Cardiac muscle cell (in vitro differentiated cells and primary cell): ENCODE data around the gene TPM4. TPM values are rescaled to one million over a fixed set of nuclear protein-coding genes. Genes with fewer than 3 reads are reported as not detected.
A peak's percentile ranks its signal among the peaks of the same experiment; 100 is the strongest.

Experiments
- DNase-seq, 2 donors: peaks; one replicate each; pipeline versions ENCODE4 v3.0.0 to v3.0.0-alpha.2; 2010 to 2017; ENCODE audit warnings: low read depth in 1 of 2, low spot score in 1 of 2
- H3K27ac ChIP-seq: fragments of 200-600 bp; sonication (generic); 2 replicates; pipeline ENCODE4 v1.5.1; 2016
- H3K27me3 ChIP-seq: fragments of 200-600 bp; sonication (generic); 2 replicates; pipeline ENCODE4 v1.6.0; 2016; ENCODE audit warnings: control low read depth
- H3K36me3 ChIP-seq: fragments of 200-600 bp; sonication (generic); 2 replicates; pipeline ENCODE4 v1.5.1; 2016; ENCODE audit warnings: control low read depth
- H3K4me1 ChIP-seq: fragments of 200-600 bp; sonication (generic); 2 replicates; pipeline ENCODE4 v1.8.1; 2017; ENCODE audit warnings: low read depth, mild to moderate bottlenecking, mixed run types
- H3K4me3 ChIP-seq: fragments of 200-600 bp; sonication (generic); 2 replicates; pipeline ENCODE4 v1.5.1; 2016; ENCODE audit warnings: mild to moderate bottlenecking
- H3K9me3 ChIP-seq: fragments of 200-600 bp; sonication (generic); 2 replicates; pipeline ENCODE4 v1.5.1; 2017; ENCODE audit warnings: low read depth, mild to moderate bottlenecking, control low read depth
- CTCF ChIP-seq: IDR thresholded peaks from 2 replicates; pipeline ENCODE4 v1.5.1; 2012; ENCODE audit warnings: low read depth, mild to moderate bottlenecking, low read length
- polyA plus RNA-seq: library from polyadenylated mRNA; unstranded; fragments of >200 nt; fragmentation: Nextera tagmentation; extraction: Ambion mirVana; gene quantifications from 2 replicates; pipeline ENCODE4 v1.2.1, GENCODE V29; 2016
- total RNA-seq: library from RNA; depleted of rRNA; stranded (reverse); fragments of >200 nt; gene quantifications from 2 replicates; pipeline ENCODE4 v1.2.3, GENCODE V29; 2016

The TPM4 gene
- total and polyA plus RNA-seq, 2 experiments from 2014 or later: 118 to 268 TPM

DNA sequence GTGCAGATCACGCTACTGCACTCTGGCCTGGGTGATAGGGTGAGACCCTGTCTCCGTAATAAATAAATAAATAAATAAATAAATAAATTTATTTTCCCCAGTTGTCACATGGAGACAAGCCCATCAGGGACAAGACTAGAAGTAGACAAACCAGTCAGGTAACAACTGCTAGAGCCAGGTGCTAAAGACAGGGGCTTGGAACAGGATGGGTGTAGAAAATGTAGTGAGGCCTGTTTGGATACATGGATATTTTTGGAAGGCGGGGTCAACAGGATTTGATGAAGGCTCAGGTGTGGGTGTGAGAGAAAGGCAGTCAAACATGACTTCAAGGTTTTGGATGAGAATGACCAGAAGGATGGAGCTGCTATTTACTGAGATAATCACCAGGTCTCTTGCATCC lies 27.7 kb upstream of the TPM4 start:
- Histone ChIP-seq H3K4me3 (no peak overlapping the region), H3K9me3 (no peaks in the 10 kb centered on the region), H3K27me3 (no peaks in the 10 kb centered on the region), H3K36me3 (no peaks in the 10 kb centered on the region), H3K27ac (no peak overlapping the region), H3K4me1 (no peaks in the 10 kb centered on the region)
- no peak for DNase-seq
- no peak for TF ChIP-seq CTCF

- no peaks in the 10 kb centered on the region for H3K36me3 ChIP-seq
- TF ChIP-seq CTCF: peak; percentile 4
- no peaks in the 10 kb centered on the region for H3K4me1 ChIP-seq
- H3K27me3 ChIP-seq: no peaks in the 10 kb centered on the region
- H3K9me3 ChIP-seq: no peaks in the 10 kb centered on the region
- H3K27ac ChIP-seq: no peak overlapping the region
- no peak overlapping the region for H3K4me3 ChIP-seq
- DNase-seq: peak in 1 of 2 donors; percentile 58
These were observed 24.9 kb upstream of the TPM4 start for GRCh38 chr19:16051254-16052025.

- Histone ChIP-seq H3K27ac (no peak overlapping the region), H3K27me3 (no peaks in the 10 kb centered on the region), H3K9me3 (no peaks in the 10 kb centered on the region), H3K4me1 (no peaks in the 10 kb centered on the region), H3K36me3 (no peaks in the 10 kb centered on the region), H3K4me3 (no peak overlapping the region)
- no peak for TF ChIP-seq CTCF
- no peak for DNase-seq
These were observed 23.9 kb upstream of the TPM4 start for GRCh38 chr19:16052353-16052752.

DNA sequence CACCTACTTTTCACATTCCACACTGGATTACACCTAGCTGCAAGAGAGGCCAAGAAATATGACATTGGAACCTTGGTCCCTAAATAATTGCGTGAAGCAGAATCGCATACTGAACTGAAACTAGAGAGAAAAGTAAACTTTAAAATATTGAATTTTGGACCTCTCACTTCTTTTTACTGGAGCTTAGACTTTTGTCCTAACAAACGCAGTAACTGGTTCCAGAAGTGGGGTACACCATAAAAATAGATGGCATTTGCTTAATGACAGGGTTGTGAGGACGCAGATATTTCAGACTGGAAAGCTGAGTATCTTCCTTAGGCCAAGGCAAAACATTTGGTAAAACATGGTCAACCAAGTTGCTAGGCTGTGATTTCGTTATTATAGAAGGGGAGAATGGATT lies 19.2 kb upstream of the TPM4 start:
- no peak for DNase-seq
- H3K4me1 ChIP-seq: no peaks in the 10 kb centered on the region
- no peak for TF ChIP-seq CTCF
- H3K27me3 ChIP-seq: no peaks in the 10 kb centered on the region
- no peaks in the 10 kb centered on the region for H3K9me3 ChIP-seq
- H3K4me3 ChIP-seq: no peak overlapping the region
- H3K36me3 ChIP-seq: no peaks in the 10 kb centered on the region
- H3K27ac ChIP-seq: no peak overlapping the region

- Histone ChIP-seq H3K9me3 (no peaks in the 10 kb centered on the region), H3K27ac (no peak overlapping the region), H3K4me1 (no peaks in the 10 kb centered on the region), H3K27me3 (no peaks in the 10 kb centered on the region), H3K36me3 (no peaks in the 10 kb centered on the region), H3K4me3 (no peak overlapping the region)
- no peak for TF ChIP-seq CTCF
- no peak for DNase-seq
These were observed 16.0 kb upstream of the TPM4 start for GRCh38 chr19:16060294-16060693.
